GM18526 (cell line): ENCODE measurements around the gene AKR1B1.

Source experiments
- POLR2A ChIP-seq: IDR thresholded peaks from 3 replicates; pipeline ENCODE4 v1.6.1; 2011; ENCODE audit not compliant: insufficient read length; ENCODE audit errors: extremely low read depth

The AKR1B1 gene

DNA sequence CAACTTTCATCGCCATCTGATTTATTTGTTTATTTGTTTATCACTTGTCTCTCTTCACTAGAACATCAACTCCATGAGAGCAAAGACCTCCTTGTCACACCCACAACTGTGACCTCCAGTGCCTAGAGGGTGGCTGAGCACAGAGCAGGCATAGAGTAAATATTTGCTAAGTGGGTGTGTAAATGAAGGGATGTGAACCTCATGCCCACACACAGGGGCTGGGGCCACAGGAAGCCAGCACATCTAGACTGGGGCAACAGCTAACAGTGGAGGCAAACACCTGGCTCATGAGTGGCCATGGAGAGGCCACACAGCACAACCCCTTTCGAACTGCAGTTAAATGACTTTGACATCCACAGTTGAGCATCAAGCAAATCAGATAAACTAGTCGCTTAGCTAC is 39.8 kb downstream of the AKR1B1 start:
- TF ChIP-seq POLR2A: no peak

DNA sequence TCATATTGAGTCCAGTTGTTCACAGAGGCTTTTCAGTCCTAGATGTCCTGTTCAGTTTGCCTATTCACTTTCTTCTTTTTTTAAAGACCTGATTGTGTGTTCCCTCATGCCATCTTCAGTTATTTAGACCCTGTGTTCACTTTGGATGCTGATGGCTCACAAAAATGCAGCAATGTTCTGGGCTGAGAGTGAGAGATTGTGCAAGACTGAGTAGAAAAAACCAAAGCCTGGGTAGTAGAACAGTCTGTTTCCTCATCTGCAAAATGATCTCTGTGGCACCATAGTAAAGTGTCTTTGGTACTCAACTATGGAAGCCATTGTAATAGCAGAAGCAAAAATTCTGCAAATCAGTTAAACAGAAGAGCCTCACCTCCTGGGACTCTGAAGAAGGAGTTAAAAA is 43.2 kb downstream of the AKR1B1 start:
- no peak for TF ChIP-seq POLR2A

DNA sequence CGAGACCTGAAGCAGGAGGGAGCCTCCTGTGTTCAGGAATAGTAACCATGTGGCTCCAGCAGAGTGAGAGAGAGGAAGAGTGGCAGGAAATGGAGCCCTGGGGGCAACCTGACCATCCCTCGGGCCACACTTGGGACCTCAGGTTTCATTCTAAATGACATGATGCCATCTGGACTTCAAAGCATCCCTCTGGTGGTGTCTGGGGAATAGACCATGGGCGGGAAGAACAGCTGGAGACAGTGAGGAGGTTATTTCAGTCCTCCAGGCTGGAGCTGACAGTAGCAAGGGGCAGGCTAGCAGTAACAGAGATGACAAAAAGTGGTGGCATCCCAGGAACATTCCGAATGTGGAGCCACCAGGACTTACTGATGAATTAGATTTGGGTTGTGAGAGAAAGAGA is 44.8 kb downstream of the AKR1B1 start:
- TF ChIP-seq POLR2A: no peak

DNA sequence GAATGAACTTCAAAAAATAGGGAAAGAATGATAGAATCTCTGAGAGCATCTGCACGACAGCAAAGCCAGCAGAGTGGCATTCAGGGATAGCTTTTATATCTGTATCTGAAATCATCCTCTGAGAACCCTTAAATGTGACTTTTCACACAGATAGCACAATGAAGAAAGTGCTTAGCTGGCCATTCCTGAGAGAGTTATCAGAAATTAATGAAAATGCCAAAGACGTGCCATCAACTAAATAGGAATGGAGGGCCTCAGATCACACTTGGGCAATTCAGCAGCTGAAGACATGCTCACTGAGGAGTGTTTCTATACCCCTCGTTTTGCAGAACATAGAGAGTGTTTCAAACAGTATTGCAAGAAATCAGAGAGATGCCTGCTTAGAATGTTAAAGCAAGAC is 51.6 kb downstream of the AKR1B1 start:
- no peak for TF ChIP-seq POLR2A

DNA sequence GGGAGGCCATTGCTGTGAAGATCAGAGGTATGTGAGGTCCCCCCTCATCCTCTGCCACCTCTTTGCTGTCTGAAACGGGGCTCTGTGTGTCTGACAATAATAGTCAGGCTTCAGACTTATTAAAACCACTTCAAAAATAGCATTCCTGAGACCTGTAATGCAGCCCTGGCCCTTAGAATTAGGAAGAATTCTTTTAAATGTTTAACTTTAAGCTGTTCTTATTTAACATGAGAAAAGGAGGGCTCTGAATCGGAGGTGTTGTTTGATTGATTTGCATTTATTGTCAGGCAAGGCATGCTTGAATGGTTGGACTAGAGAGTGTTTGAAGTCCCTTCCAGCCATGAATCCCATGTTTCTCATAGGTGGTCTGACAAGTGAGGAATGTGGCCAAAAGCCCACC is 52.5 kb downstream of the AKR1B1 start:
- TF ChIP-seq POLR2A: no peak

DNA sequence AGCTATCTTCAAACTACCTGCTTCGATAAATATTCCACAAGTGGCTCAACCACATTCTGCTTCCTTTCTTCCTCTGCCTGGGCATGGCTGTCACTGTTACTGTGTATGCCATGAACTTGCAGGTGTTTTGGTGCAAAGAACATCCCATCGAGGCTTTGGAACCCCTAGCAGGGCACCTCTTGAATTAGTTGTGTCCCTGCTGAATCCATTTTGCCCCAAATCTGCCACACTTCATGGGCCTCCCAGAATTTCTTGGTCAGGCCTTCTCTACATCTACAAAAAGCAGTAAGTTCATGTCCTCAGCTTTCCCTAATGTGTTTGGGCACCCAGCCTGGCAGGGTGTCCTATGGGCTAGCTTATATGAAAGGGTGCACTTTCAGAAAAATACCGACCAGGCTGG is 53.6 kb downstream of the AKR1B1 start:
- no peak for TF ChIP-seq POLR2A

DNA sequence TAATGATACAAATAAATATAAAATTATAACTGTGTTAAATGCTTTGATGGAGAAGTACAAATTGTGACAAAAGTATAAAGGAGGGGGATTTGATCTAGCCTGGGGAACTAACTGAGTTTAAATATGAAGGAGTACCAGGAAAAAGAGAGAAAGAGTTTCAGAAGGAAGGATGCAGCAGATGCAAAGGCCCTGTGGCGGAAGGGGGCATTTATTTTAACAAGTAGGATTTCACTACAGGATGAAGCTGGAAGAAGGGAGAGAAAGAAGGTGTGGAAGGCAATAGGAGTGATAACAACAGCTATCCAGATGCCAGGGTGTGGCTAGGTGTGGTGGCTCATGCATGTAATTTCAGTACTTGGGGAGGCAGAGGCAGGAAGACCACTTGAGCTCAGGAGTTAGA is 55.8 kb downstream of the AKR1B1 start:
- TF ChIP-seq POLR2A: no peak

DNA sequence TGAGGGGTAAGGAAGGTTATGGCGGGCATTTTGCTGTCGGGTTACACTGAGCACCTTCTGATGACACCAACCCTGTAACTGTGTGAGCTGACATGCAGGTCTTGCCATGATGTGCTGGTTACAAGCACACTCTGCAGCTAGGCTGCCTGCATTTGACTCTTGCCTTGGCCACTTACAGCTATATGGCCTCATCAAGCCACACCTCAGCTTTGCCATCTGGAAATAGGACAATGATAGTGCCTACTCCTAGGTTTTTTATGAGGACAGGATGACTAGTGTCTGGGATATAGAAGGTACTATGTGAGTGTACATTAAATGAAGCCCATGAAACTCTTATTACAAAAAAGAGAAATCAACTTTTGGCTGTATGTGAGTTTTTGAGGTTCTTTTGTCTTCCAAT is 58.0 kb downstream of the AKR1B1 start:
- TF ChIP-seq POLR2A: no peak

DNA sequence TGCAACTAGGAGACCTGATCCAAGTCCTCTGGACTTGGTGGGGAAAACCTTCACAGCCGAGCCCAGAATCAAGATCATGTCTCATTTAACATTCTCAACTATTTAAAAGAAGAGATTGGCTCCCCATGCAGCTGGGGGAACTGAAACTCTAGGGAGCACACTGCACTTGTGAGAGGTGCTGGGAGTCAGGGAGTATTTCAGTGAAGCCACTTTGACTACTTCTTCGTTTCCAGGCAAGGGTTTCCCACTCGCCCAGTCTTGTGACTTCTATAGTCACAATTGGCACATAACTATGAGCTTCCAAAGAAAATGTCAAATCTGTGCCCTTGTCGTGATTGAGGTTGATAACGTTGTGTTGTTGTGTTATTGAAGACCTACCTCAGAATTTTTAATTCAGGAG is 62.9 kb downstream of the AKR1B1 start:
- no peak for TF ChIP-seq POLR2A

DNA sequence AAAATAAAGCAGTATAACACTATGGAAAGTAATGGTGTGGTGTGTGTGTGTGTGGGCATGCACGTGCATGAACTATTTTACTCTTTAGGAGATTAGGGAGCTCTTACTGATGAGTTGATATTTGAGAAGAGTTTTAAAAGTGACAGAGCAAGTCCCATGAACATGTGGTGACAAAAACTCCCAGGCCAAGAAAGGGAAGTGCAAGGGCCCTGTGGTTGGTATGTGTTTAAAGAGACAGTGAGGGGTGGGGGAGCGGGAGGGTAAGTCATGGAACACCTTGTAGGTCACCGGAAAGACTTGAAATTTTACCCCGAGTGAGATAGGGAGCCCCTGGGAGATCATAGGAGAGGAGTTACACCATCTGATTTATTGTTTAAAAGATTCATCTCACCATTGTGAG is 63.3 kb downstream of the AKR1B1 start:
- TF ChIP-seq POLR2A: no peak

DNA sequence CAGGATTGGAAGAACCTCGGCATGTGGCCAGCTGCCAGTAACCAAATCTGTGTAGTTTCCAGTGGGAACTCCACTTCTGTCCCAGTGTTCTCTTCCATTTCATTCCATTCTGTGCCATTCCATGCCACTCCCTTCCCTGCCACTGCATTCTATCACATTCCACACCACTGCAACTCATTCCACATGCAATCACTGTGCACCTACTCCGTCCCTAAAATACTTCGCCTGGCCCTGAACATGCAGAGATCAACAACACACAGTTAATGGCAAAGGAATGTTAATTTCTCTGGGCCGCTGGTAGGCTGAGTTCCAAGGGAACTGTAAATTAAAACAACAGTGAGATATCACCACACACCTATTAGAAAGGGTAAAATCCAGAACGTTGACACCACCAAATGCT is 64.8 kb downstream of the AKR1B1 start:
- no peak for TF ChIP-seq POLR2A
